GM19324 (cell line): ENCODE data around the gene RPS6KA2.
"Not testable (repeated sequence)": the region's sequence is repeated elsewhere in the genome, so short reads cannot be mapped to it uniquely, and the experiment has no call there.

Source experiments
- ATAC-seq: cut with Tn5 transposase; IDR thresholded peaks from one replicate; pipeline ENCODE4 v1.9.1; 2021; ENCODE audit warnings: mild to moderate bottlenecking, moderate library complexity; ENCODE audit not compliant: unreplicated experiment, low FRiP score

Gene RPS6KA2

GRCh38 chr6:166539543-166539942 is 87.5 kb downstream of the RPS6KA2 start:
- no peak for ATAC-seq

- not testable (repeated sequence) for ATAC-seq
Measured at GRCh38 chr6:166539011-166539385, 88.1 kb downstream of the RPS6KA2 start.

- ATAC-seq: no peak
Measured at GRCh38 chr6:166538297-166539010, 88.6 kb downstream of the RPS6KA2 start.

GRCh38 chr6:166534658-166535406 is 92.2 kb downstream of the RPS6KA2 start:
- no peak for ATAC-seq

- ATAC-seq: no peak
Measured at GRCh38 chr6:166533205-166533824, 93.7 kb downstream of the RPS6KA2 start.

- no peak for ATAC-seq
Measured at GRCh38 chr6:166532302-166532701, 94.7 kb downstream of the RPS6KA2 start.

- ATAC-seq: no peak
Measured at GRCh38 chr6:166530211-166531095, 96.6 kb downstream of the RPS6KA2 start.

GRCh38 chr6:166529586-166529985 is 97.5 kb downstream of the RPS6KA2 start:
- ATAC-seq: no peak

GRCh38 chr6:166529058-166529457 is 98.0 kb downstream of the RPS6KA2 start:
- not testable (repeated sequence) for ATAC-seq

- no peak for ATAC-seq
Measured at GRCh38 chr6:166527849-166528248, 99.2 kb downstream of the RPS6KA2 start.

- no peak for ATAC-seq
Measured at GRCh38 chr6:166526937-166527336, 100.1 kb downstream of the RPS6KA2 start.

GRCh38 chr6:166525567-166525966 is 101.5 kb downstream of the RPS6KA2 start:
- ATAC-seq: no peak

GRCh38 chr6:166523782-166524559 is 103.1 kb downstream of the RPS6KA2 start:
- ATAC-seq: no peak

GRCh38 chr6:166520905-166521834 is 105.9 kb downstream of the RPS6KA2 start:
- ATAC-seq: no peak

- no peak for ATAC-seq
Measured at GRCh38 chr6:166516251-166516884, 110.7 kb downstream of the RPS6KA2 start.

- ATAC-seq: no peak
Measured at GRCh38 chr6:166515072-166515810, 111.8 kb downstream of the RPS6KA2 start.

- no peak for ATAC-seq
Measured at GRCh38 chr6:166514196-166514595, 112.9 kb downstream of the RPS6KA2 start.

- ATAC-seq: peak; percentile 88
Measured at GRCh38 chr6:166512567-166512966, 114.5 kb downstream of the RPS6KA2 start.
